GM18502 (cell line): ENCODE data around the gene C6orf163.

Experiments
- ATAC-seq: cut with Tn5 transposase; IDR thresholded peaks from one replicate; pipeline ENCODE4 v1.9.1; 2021; ENCODE audit warnings: mild to moderate bottlenecking; ENCODE audit not compliant: unreplicated experiment, poor library complexity

The C6orf163 gene

DNA sequence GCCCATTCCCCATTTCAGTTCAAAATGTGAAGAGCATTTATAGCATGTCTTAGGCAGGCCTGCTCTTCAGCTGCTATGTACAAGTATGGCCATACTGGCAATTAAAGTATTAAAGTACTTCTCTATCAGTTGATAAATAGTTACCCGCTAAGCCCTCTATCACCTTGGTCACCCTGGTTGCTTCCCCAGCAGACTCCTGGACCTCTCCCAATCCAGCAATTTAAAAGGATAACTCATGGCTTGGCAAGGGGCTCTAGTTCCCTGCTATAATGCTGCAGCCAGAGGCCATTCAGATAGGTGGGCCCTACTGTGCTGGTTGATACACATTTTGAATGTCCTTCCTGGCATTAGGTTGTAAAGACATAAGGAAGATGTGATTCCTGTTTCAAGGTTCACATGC, 7.0 kb downstream of the C6orf163 start:
- ATAC-seq: no peak

DNA sequence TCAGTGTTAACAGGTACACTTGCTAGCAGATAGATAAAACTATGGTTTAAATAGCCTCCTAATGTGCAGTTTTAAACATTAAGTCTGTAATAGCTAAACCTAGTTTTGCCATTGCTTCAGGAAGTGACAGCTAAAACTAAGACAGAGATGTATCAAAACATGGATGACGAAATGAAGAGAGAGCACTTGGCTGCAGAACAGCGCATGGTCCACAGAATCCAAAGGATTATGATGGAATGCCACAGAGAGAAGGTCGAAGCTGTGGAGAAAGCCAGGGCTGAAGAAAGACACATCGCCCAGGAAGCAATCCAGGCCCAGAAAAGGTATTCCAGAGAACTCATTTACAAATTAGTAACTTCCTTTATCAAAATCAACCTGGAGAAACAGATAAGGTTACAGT, 11.6 kb downstream of the C6orf163 start:
- ATAC-seq: no peak

DNA sequence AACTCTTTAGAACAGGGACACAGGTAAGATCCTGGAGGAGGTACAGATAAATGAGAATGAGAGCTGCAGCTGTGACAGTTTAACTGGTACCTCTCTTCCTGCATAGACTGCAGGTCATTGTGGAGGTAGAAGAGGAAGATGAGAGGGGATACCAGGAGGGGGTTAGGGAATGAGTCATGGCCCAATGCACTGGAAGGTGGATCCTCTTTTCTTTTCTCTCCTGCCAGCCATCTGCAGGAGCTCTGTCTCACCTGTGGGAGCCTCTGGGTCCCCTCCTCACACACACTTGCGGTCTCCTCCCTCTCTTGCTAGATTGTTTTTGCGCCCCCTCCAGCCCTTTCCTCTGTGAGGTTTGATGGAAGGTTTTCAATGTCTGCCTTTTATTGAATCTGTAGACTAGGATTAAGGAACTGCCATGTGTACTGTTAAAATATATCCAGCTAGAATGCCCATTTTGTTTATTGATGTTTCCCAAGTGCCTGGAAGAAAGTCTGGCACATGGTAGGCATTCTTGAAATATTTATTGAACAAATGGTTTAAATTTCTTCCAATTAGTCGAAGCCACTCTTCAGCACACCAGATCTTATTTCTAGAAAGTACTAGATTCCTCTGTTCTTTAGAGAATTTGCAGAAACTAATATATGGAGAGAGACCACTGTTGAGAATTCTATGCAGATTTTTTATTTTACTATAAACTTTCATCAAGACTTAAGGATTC, 13.0 kb downstream of the C6orf163 start:
- ATAC-seq: no peak

DNA sequence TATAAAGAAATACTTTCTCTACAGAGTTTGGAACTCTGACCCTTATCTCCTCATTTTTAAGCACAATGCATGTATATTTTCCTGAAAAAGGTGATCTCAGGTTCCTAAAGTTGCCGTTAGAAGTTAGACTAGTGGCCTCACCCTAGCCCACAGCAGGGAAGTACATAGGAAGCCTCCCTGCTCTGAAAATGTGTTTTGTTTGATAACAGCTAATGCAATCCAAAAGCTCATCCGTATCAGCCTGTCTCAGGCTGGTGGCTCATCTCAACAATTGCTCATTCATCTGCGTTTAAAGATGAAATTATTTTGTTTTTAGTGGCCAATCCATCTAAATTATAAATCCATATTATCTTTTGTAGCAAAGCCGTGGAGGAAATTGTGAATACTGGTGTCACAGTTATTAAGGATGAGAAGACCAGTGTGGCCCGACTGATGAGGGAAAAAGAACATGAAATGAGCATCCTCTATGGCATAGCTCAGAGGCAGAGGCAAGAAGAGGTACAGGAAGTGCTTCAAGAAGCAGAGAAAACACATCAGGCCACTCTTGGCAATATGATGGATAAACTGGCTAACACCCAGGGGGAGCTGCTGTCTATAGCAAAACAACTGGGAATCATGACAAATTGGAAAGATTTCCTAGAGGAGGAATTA, 20.1 kb downstream of the C6orf163 start:
- no peak for ATAC-seq

DNA sequence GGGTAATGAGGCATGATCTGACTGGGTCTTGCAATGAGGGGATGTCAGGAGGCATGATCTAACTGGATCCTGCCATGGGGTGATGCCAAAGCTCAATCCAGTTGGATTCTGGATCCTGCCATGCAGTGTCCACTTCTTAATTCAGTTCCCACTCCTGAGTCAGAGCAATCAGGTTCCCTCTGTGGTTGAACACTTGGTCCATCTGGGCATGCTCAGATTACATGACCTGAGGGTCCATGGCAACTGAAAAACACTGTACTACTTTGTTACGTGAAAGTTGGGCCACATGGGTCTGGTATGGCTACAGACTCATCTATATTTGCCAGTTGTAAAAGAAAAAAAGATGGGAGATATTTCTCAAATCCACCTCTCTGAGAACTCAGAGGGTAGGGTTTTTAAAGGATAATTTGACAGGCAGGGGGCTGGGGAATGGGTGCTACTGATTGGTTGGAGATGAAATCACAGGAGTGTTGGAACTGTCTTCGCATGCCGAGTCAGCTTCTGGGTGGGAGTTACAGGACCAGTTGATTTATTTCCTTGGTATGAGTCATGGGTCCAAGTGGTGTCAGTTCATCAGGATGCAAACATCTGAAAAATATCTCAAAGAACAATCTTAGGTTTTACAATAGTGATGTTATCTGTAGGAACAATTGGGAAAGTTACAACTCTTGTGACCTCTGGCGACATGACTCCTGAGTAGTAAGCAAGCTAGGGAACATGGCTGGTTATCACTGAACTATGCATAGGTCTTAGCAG, 21.6 kb downstream of the C6orf163 start:
- ATAC-seq: no peak

DNA sequence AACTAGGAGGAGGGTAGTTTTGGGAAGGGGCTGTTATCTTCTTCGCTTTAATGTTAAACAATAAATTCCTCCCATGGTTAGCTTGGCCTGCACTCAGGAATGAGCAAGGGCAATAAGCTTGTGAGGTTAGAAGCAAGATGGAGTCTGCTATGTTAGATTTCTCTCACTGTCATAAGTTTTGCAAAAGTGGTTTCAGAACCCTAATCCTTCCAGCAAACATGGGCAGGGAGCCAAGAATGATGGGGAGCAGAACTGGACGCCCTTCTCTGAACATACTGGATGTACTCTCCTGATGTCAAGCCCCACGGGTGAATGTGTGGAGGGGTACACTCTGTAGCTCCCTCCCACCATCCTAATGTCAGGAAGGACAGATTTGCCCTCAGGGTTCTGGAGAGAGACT, 22.3 kb downstream of the C6orf163 start:
- no peak for ATAC-seq

DNA sequence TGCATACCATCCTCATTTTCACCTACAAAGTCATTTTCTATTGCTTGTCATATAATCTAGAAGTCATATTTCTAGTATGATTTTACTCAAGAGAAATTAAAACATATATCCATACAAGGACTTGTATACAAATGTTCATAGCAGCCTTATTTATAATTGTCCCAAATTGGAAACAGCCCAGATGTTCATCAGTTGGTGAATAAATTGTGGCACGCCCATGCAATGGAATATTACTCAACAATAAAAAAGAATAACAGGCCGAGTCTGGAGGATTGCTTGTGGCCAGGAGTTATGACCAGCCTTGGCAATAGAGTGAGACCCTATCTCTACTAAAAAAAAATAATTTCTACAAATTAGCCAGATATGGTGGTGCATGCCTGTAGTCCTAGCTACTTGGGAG, 28.8 kb downstream of the C6orf163 start:
- ATAC-seq: no peak

DNA sequence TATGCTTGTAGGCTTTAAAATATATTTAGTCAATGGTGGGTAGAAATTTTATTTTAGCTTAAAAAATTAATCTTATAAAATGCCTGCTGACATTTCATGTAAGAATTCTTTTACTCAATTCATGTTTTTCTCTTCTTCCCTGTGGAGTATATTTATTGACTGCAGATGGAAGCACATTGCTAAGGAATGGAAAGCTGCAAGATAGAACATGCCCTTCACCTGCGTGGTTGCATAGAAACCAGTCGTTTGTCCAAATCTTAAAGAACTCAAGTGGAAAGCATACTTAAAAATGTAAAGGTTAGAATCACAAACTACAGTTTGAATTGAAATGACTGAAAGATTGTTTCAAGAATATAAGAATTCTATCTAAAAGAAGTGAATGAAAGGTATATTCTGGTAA, 30.7 kb downstream of the C6orf163 start:
- ATAC-seq: no peak

DNA sequence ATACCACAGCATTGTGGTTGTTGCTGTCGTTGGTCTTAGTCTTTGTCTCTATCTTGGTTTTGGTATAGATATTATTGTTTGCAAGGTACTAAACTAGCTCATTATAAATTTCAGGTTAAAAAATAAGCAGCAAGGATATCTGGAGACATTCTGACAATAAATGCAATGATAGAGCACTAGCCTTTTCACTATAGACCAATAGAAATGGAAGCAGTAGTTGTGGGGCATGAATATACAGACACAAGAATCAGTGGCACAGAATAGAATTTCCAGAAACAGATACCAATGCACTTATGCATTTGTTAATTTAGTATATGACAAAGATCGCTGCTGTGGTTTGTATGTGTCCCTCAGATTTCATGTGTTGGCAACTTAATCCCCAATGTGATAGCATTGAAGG, 32.0 kb downstream of the C6orf163 start:
- ATAC-seq: no peak

DNA sequence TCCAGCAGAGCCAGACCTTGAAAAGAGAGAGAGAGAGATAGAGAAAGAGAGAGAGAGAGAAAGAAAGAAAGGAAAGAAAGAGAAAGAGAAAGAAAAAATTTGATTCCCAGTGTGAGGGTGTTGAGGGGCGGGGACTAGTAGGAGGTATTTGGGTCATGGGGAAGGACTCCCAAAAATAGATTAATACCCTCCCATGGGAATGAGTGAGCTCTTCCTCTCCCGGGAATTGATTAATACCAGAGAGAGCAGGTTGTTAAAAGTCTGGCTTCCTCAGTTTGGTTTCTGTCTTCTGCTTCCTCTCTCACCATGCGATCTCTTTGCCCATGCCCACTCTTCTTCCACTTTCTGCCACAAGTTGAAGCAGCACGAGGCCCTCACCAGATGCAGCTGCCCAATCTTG, 34.3 kb downstream of the C6orf163 start:
- no peak for ATAC-seq

DNA sequence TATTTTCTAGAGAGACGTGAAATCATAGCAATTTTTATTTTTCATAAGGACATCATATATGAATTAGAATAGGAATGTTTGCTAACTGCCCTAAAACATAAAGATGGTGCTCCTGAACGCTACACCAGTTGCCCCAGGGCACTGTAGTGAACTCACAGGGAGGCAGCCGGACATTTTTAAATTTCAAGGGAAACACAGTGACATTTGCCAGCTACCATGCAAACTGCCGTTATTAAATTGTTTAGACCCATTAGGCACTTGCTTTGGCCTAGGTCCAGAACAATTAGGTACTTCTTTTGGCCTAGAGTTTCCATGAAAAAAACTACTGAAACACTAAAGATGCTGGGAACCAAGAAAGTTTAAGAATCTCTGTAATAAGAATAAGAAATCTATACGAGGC, 38.2 kb downstream of the C6orf163 start:
- no peak for ATAC-seq

DNA sequence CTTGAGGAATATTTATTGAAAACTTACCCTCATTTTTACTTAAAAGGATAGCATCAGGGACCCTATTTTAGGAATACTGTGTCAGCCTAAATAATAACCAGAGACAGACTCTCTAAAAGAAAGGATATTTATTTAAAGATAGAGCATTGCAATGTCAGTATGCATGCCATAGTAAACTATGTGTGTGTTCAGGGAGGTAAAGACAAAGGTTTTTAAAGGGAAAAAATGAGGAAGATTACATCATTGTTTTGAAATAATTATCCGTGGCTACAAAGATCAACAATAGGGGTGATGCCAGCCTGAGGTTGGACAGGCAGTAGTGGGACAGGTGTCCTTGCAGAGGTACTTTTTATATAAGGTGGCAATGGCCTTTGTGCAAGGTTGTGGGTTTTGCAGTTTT, 39.4 kb downstream of the C6orf163 start:
- ATAC-seq: no peak

DNA sequence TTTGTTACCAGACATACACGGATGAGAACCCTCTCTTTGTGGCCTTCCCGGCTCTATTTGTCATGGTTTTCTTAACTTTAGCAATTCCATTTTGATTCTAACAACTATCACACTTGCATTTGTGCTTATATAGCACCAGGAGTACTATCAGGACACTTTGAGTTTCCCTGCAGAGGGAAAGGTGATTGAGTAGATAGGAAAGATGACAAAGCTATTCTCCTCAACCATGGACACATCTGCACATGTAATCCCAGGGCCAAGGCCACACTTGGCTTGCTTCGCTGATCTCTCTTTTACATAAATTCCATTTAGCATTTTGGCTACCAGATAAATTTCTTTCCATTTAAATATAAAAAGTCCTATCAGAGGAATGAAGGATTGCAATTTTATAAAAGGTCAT, 39.8 kb downstream of the C6orf163 start:
- no peak for ATAC-seq

DNA sequence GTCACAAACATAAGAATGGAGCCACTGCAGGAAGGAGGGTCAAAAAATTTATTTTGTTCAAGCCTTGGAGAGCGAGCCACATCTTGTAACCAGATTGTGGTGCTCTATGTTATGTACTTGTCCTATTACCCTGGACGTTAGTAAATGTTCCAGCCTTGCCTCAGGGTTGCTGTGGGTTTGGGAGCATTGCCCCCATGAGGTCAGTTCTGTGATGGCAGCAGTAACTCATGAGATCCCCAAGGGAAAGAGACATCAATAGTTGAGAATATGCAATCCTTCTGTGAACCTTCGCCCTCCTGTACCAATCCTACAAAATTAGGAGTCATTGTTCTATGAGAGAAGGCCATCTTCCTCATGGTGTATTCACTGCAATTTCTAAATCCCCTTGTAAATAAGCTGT, 46.7 kb downstream of the C6orf163 start:
- ATAC-seq: peak; percentile 63

DNA sequence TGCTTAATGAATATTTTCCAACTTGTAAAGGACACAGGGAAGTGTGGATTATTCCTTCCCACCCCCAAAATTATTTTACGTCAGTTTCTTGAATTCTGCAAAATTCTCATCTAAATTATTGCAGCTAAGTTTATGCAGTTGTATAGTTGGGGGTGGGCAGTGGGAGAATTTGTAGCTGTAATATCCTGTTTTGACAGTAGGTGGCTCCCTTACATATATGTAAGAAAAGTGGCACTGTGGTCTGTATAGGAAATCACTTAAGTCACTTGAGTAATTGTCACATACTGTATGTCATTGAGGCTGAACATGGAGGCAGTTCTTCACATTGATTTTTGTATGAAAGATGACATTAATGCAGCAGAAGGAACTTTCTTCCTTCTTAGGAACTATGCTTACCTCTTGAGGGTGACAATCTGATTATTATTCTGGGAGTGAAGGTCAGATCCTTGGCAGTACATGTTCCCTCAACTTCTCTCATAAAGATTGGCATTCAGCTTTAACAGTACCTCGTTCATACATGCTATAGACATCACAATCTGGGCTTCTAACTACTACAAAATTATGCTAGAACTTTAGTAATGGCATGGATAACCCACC, 48.5 kb downstream of the C6orf163 start:
- ATAC-seq: peak; percentile 77

DNA sequence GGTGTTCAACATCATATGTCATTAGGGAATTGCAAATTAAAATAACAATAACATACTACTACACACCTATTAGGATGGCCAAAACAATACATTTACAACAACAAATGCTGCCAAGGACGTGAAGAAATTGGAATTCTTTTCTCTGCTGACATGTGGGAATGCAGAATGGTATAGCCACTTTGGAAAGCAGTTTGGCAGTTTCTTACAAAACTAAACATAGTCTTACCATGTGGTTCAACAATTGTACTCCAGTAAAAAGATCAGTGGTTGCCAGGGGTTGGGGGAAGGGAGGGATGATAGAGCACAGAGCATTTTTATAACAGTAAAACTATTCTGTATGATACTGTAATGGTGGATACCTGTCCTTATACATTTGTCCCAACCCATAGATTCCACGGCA, 50.8 kb downstream of the C6orf163 start:
- ATAC-seq: no peak

DNA sequence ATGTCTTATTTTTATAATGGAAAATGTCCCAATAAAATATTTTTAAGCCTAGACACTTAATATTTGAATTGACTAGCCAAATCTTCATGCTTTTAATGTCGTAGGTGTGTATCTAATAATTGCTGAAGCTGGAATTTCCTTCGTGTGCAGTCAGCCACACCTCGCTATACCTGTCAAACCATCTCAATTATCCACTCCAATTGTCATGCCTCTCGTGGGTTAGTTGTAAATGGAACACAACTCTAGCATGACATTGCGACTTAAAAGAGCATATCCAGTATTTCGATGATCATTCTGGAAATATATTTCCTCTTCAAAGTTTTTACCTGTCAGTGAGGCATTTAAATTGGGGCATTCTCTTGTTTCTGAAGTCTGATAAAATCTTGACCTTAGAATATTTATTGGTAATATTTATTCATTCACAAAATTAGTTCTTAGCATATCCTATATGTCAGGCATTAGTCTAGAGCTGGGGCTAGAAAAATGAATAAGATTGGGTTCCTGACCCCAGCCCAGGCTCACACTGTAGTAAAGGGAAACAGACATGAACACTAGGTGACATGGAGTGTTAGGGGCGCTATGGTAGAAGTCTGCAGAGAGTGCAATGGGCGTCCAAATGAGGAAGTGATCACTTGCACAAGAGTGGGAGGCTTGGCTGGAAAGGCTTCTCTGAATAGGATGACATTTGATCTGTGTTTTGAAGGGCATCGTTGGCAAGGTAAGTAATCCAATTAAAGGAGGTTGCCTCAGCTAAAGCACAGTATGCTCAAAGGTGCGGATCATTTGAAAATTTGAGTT, 52.2 kb downstream of the C6orf163 start:
- ATAC-seq: peak; percentile 80

DNA sequence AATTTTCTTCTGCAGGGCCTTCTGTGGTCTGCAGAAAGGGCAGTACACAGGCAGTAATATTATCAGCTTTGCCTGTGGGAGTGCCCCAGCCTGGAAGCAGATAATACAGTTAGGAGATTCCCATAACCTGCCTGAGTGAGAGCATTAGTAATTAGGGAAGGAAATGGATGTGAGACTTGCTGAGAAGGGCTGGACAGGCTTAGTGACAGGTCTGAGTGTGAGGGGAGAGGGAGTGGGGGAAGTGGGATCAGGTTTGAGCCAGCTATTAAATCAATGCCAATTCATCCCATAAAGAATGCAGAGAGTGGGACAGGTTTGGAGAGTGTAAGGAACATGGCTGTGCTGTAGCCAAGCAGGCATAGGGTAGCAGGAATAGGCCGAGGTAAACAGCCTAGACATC, 53.0 kb downstream of the C6orf163 start:
- no peak for ATAC-seq

DNA sequence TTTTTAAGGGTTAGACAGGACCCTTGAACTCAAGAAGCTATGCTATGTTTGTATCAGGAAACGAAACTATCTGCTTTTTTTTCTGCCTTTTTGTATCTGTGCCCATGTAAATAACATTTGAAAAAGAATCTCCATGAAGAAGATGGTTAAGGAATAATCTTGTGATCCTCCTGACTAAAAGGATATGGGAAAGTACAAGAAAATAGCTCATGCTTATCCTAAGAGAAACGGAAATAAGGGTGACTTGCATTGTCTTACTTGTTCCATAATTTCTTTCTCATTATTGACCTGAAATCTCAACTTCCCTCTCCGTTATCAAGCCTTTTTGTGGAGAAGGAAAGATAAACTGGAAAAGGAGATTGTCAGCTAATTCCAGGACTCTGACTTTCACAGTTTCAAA, 57.2 kb downstream of the C6orf163 start:
- ATAC-seq: no peak

DNA sequence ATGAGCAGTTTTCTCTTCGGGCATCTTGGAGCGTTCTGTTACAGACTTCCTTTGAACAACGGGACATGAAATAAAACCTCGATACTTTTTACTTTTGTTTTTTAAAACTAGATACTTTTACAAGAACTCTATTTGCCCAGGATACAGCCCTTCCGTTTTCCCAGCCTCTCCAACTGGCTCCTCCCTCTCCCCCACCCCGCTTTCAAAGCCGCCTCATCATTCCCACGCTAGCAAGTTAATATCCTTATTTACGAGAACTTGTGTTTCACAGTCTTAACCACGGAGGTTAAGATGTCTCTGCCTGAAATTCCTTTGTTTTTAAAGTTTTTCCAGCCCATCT, 62.9 kb downstream of the C6orf163 start:
- ATAC-seq: peak; percentile 19
